ENCODE data around the gene SSTR5.

- TF ChIP-seq POLR2A (IDR thresholded peaks at IDR 0.05; ENCODE audit: low read length) = no peak
- TF ChIP-seq GATA1 (IDR thresholded peaks at IDR 0.05; ENCODE audit: low read depth, low read length) = no peak
Measured at GRCh38 chr16:1080801-1081733, 8.5 kb downstream of the SSTR5 start.

All from erythroblast (primary cell).